HUES48 (cell line): ENCODE data around the gene TENM4.
"Not testable (repeated sequence)": the region's sequence is repeated elsewhere in the genome, so short reads cannot be mapped to it uniquely, and the experiment has no call there.

Experiments used
- H3K27ac ChIP-seq: one replicate; pipeline ENCODE4 v1.7.0; 2013; ENCODE audit warnings: low read depth, low read length, inconsistent platforms
- H3K27me3 ChIP-seq: 2 replicates; pipeline ENCODE4 v1.6.1; 2013; ENCODE audit warnings: mild to moderate bottlenecking, low read length; ENCODE audit not compliant: control insufficient read depth, insufficient read depth
- H3K36me3 ChIP-seq: 2 replicates; pipeline ENCODE4 v1.6.1; 2013; ENCODE audit warnings: low read length; ENCODE audit not compliant: control insufficient read depth, insufficient read depth
- H3K4me1 ChIP-seq: 2 replicates; pipeline ENCODE4 v1.6.1; 2013; ENCODE audit warnings: mild to moderate bottlenecking, low read length; ENCODE audit not compliant: control insufficient read depth, insufficient read depth
- H3K4me3 ChIP-seq: 2 replicates; pipeline ENCODE4 v1.5.1; 2013; ENCODE audit warnings: mild to moderate bottlenecking, low read depth, low read length
- H3K9ac ChIP-seq: 2 replicates; pipeline ENCODE4 v1.6.1; 2013; ENCODE audit warnings: mild to moderate bottlenecking, low read depth, low read length, moderate library complexity
- H3K9me3 ChIP-seq: 2 replicates; pipeline ENCODE4 v1.6.1; 2013; ENCODE audit warnings: low read length; ENCODE audit not compliant: control insufficient read depth, insufficient read depth

Gene TENM4

GRCh38 chr11:78615724-78616123, 825.1 kb downstream of the TENM4 start:
- no peaks in the 10 kb centered on the region for H3K27me3 ChIP-seq
- H3K4me1 ChIP-seq, result no peaks in the 10 kb centered on the region
- no peak overlapping the region for H3K9ac ChIP-seq
- no peak overlapping the region for H3K27ac ChIP-seq
- H3K4me3 ChIP-seq, result no peak overlapping the region
- H3K9me3 ChIP-seq, result no peaks in the 10 kb centered on the region; the same call in 1 of the 2 replicates
- no peaks in the 10 kb centered on the region for H3K36me3 ChIP-seq

DNA sequence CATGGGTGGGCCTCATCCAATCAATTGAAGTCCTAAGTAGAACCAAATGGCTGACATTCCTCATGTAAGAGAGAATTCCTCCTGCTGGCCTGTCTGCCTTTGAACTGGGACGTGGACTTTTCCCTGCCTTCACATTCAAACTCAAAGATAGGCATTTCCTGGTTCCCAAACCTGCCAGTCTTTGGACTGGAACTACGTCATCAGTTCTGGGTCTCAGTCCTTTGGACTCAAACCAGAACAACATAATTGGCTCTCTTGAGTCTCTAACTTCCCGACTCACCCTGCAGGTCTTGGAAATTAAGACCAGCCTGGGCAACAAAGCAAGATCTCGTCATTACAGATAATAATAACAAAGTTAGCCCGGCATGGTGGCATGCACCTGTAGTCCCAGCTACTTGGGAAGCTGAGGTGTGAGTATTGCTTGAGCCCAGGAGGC, 827.4 kb downstream of the TENM4 start:
- Histone ChIP-seq H3K27ac (no peak overlapping the region), H3K27me3 (no peaks in the 10 kb centered on the region), H3K9me3 (no peaks in the 10 kb centered on the region), H3K36me3 (no peaks in the 10 kb centered on the region), H3K9ac (no peak overlapping the region), H3K4me1 (no peaks in the 10 kb centered on the region), H3K4me3 (no peak overlapping the region)

- no peaks in the 10 kb centered on the region for H3K4me1 ChIP-seq
- no peaks in the 10 kb centered on the region for H3K36me3 ChIP-seq
- H3K9ac ChIP-seq, result no peak overlapping the region
- no peak overlapping the region for H3K27ac ChIP-seq
- no peaks in the 10 kb centered on the region for H3K9me3 ChIP-seq
- no peaks in the 10 kb centered on the region for H3K27me3 ChIP-seq
- no peak overlapping the region for H3K4me3 ChIP-seq
These were observed 828.0 kb downstream of the TENM4 start for GRCh38 chr11:78612721-78613377.

GRCh38 chr11:78609321-78609720, 831.5 kb downstream of the TENM4 start:
- not testable (repeated sequence) for H3K9me3 ChIP-seq, H3K27ac ChIP-seq, H3K4me1 ChIP-seq, H3K36me3 ChIP-seq, H3K4me3 ChIP-seq, H3K27me3 ChIP-seq, H3K9ac ChIP-seq

- Histone ChIP-seq H3K36me3 (no peaks in the 10 kb centered on the region), H3K4me3 (no peak overlapping the region), H3K27me3 (no peaks in the 10 kb centered on the region), H3K9ac (no peak overlapping the region), H3K9me3 (no peaks in the 10 kb centered on the region), H3K27ac (no peak overlapping the region), H3K4me1 (no peaks in the 10 kb centered on the region)
These were observed 833.1 kb downstream of the TENM4 start for GRCh38 chr11:78607696-78608095.

DNA sequence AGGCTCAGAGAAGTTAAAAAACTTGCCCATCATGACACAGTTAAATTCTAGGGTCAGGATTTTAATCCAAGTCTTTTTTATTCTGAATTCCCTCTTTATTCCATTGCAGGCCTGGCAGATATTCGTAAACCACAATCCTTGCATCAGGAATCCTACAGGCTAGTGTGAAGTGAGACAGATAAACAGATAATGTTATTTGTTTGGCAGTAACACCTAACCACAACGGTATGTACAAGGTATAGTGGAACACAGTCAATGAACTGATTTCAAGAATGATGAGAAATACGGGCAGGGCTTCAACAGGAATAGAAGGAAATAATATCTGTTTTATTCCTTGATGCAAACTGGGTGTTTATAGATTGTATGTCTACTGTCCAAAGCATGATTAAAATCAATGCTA, 834.2 kb downstream of the TENM4 start:
- Histone ChIP-seq H3K9me3 (no peaks in the 10 kb centered on the region), H3K36me3 (no peaks in the 10 kb centered on the region), H3K27me3 (no peaks in the 10 kb centered on the region), H3K9ac (no peak overlapping the region), H3K4me3 (no peak overlapping the region), H3K27ac (no peak overlapping the region), H3K4me1 (no peaks in the 10 kb centered on the region)

DNA sequence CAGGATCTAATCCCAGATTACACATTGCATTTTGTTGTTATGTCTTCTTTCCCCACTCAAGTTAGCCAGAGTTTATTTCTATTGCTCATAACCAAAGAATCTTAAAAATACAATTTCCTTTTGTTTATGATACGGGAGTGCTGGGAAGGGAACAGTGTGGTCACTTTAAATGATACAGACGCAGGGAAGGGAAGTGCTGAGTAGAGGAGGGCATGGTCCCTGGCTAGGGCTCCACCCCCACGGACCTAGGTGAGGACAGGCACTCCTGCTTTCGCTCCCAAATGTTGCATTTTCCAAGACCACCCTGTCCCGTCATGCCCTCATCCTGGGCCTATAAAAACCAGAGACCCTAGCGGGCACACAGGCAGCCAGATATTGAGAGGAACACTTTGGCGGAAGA, 835.5 kb downstream of the TENM4 start:
- H3K27ac ChIP-seq, result no peak overlapping the region
- no peaks in the 10 kb centered on the region for H3K36me3 ChIP-seq
- H3K9me3 ChIP-seq, result no peaks in the 10 kb centered on the region
- no peak overlapping the region for H3K9ac ChIP-seq
- H3K4me3 ChIP-seq, result no peak overlapping the region
- no peaks in the 10 kb centered on the region for H3K27me3 ChIP-seq
- H3K4me1 ChIP-seq, result no peaks in the 10 kb centered on the region

DNA sequence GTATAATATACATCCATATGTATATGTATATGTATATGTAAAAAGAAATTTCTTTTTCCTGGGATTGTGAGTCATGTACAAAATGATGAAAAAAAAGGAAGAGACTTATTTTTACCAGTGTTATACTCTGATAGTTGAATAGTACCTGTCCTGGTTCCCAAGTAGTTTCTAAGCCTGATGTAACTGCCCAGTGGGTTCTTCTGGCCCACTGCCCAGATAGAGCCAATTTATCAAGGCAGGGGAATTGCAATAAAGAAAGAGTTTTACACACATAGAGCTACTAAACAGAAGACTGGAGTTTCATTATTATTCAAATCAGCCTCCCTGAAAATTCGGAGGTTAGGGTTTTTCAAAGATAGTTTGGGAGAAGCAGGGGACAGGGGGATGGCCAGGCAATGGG, 837.0 kb downstream of the TENM4 start:
- no peaks in the 10 kb centered on the region for H3K36me3 ChIP-seq
- no peak overlapping the region for H3K4me3 ChIP-seq
- no peaks in the 10 kb centered on the region for H3K9me3 ChIP-seq
- H3K27ac ChIP-seq, result no peak overlapping the region
- H3K27me3 ChIP-seq, result no peaks in the 10 kb centered on the region
- H3K9ac ChIP-seq, result no peak overlapping the region
- H3K4me1 ChIP-seq, result no peaks in the 10 kb centered on the region
